Retinal pigment epithelial cell (primary cell): Measurements from ENCODE around the gene CLEC16A.
"Not testable (repeated sequence)": the region's sequence is repeated elsewhere in the genome, so short reads cannot be mapped to it uniquely, and the experiment has no call there.

Experiments used
- DNase-seq: peaks from one replicate; pipeline ENCODE4 v3.0.0-alpha.2; 2010; ENCODE audit warnings: low read depth
- H3K4me3 ChIP-seq: 2 replicates; pipeline ENCODE4 v1.5.1; 2011; ENCODE audit warnings: mild to moderate bottlenecking, low read length, control low read depth, moderate library complexity
- CTCF ChIP-seq: conservative IDR thresholded peaks from 2 replicates; pipeline ENCODE4 v1.5.1; 2011; ENCODE audit warnings: low read depth, low read length, control low read depth, inconsistent platforms

CLEC16A gene

GRCh38 chr16:10965440-10966061 lies 21.2 kb downstream of the CLEC16A start:
- TF ChIP-seq CTCF = no peak
- no peak overlapping the region for H3K4me3 ChIP-seq
- DNase-seq = no peak

- no peak overlapping the region for H3K4me3 ChIP-seq
- DNase-seq = no peak
- TF ChIP-seq CTCF = no peak
These were observed 21.8 kb downstream of the CLEC16A start for GRCh38 chr16:10966129-10966528.

GRCh38 chr16:10966559-10966958 lies 22.2 kb downstream of the CLEC16A start:
- not testable (repeated sequence) for H3K4me3 ChIP-seq, DNase-seq

- DNase-seq = no peak
- TF ChIP-seq CTCF = no peak
- H3K4me3 ChIP-seq = no peak overlapping the region
These were observed 23.6 kb downstream of the CLEC16A start for GRCh38 chr16:10967986-10968385.

- no peak for TF ChIP-seq CTCF
- H3K4me3 ChIP-seq = no peak overlapping the region
These were observed 24.1 kb downstream of the CLEC16A start for GRCh38 chr16:10968498-10968897.

GRCh38 chr16:10969615-10970014 lies 25.3 kb downstream of the CLEC16A start:
- no peak overlapping the region for H3K4me3 ChIP-seq
- TF ChIP-seq CTCF = no peak
- no peak for DNase-seq

More at GRCh38 chr16:10968498-10968897, 24.1 kb downstream of the CLEC16A start:
- DNase-seq = no peak

GRCh38 chr16:10970065-10970464 lies 25.7 kb downstream of the CLEC16A start:
- H3K4me3 ChIP-seq = no peak overlapping the region
- DNase-seq = no peak
- TF ChIP-seq CTCF = no peak
